ENCODE data around the gene ACOT8. TPM values are rescaled to one million over a fixed set of nuclear protein-coding genes. Genes with fewer than 3 reads are reported as not detected.

Gene ACOT8
- total RNA-seq, 4 donors from 2014 or later = 84.6 to 108 (median 99.7) TPM

DNA sequence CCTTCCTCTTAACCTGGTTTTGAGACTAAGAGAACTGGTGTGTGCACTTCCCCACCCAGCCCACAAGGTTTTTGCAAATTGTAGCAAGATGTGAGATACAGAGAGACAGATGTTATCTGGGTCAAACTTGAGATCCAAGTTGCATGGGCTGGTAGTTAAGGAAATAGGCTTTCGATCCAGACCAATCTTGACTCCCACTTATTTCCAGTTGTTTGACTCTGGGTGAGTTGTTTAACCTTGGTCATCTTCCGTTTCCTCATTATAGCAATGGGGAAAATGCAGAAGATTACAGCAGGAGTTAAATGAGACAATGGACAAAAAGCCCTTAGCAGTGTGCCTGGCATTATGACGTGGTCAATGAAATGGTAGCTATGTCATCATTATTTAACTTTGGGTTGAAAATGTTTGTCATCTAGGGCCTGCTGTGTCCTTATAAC, 21.8 kb downstream of the ACOT8 start:
- intact Hi-C loops (cut with DNase I; ENCODE audit: low total_unique reads) = no loop called here
- DNase-seq = no peak
- H3K9me3 ChIP-seq = no peaks in the 10 kb centered on the region
- no peaks in the 10 kb centered on the region for H3K36me3 ChIP-seq
- peaks cover 19 to 40% (median 28%) of the 10 kb centered on the region in 4 donors for H3K4me1 ChIP-seq
- no peaks in the 10 kb centered on the region for H3K27me3 ChIP-seq
- peak overlapping the region; percentile 91 to 98 (median 93) for H3K27ac ChIP-seq
- in situ Hi-C loops (cut with MboI; ENCODE audit: low pct_ligation_motif_present in 1 of 4, low pct_unique_long_range_greater_than_20kb in 1 of 4, low sequenced_read_pairs in 3 of 4) = no loop called here
- H3K4me3 ChIP-seq = peak overlapping the region in 1 of 4 donors; percentile 84
- TF ChIP-seq EP300 (IDR thresholded peaks at IDR 0.05; ENCODE audit: low read depth) = no peak
- TF ChIP-seq, protein P1, sequence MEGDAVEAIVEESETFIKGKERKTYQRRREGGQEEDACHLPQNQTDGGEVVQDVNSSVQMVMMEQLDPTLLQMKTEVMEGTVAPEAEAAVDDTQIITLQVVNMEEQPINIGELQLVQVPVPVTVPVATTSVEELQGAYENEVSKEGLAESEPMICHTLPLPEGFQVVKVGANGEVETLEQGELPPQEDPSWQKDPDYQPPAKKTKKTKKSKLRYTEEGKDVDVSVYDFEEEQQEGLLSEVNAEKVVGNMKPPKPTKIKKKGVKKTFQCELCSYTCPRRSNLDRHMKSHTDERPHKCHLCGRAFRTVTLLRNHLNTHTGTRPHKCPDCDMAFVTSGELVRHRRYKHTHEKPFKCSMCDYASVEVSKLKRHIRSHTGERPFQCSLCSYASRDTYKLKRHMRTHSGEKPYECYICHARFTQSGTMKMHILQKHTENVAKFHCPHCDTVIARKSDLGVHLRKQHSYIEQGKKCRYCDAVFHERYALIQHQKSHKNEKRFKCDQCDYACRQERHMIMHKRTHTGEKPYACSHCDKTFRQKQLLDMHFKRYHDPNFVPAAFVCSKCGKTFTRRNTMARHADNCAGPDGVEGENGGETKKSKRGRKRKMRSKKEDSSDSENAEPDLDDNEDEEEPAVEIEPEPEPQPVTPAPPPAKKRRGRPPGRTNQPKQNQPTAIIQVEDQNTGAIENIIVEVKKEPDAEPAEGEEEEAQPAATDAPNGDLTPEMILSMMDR (IDR thresholded peaks at IDR 0.05) = peak in 1 of 5 experiments; percentile 9
- WGBS, 2 donors (ENCODE audit: low coverage in 1 of 2) = 65 to 69% methylated on average over 3 of the region's 3 CpGs

DNA sequence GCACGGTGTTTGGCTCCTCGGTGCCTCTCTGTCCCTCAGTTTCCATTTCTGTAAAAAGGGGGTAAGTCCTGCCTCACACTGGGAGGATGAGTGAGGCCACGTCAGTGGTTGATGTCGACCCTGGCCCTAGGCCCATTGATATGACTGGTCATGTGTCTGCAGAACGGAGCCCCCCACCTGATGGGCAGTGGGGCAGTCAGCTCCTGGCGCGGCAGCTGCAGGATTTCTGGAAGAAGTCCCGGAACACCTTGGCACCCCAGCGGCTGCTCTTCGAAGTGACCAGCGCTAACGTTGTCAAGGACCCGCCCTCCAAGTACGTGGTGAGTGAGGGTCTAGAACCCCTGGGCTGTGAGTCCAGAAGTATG, 22.4 kb downstream of the ACOT8 start:
- no peaks in the 10 kb centered on the region for H3K27me3 ChIP-seq
- in situ Hi-C loops (cut with MboI; ENCODE audit: low pct_ligation_motif_present in 1 of 4, low pct_unique_long_range_greater_than_20kb in 1 of 4, low sequenced_read_pairs in 3 of 4) (no loop called here), intact Hi-C loops (cut with DNase I; ENCODE audit: low total_unique reads) (no loop called here)
- peaks cover 19 to 40% (median 28%) of the 10 kb centered on the region in 4 donors for H3K4me1 ChIP-seq
- H3K36me3 ChIP-seq = no peaks in the 10 kb centered on the region
- WGBS, 2 donors (ENCODE audit: low coverage in 1 of 2) = 76% methylated on average over 14 of the region's 14 CpGs; no CpG with 5 or more reads in 1 of the 2 donors
- TF ChIP-seq, protein P1 (IDR thresholded peaks at IDR 0.05) = no peak
- no peak for TF ChIP-seq POLR2AphosphoS5 (IDR thresholded peaks at IDR 0.05)
- H3K9me3 ChIP-seq = no peaks in the 10 kb centered on the region
- H3K27ac ChIP-seq = peak overlapping the region; percentile 91 to 98 (median 93)
- DNase-seq = no peak
- H3K4me3 ChIP-seq = peak overlapping the region; percentile 50 to 84 (median 60)

DNA sequence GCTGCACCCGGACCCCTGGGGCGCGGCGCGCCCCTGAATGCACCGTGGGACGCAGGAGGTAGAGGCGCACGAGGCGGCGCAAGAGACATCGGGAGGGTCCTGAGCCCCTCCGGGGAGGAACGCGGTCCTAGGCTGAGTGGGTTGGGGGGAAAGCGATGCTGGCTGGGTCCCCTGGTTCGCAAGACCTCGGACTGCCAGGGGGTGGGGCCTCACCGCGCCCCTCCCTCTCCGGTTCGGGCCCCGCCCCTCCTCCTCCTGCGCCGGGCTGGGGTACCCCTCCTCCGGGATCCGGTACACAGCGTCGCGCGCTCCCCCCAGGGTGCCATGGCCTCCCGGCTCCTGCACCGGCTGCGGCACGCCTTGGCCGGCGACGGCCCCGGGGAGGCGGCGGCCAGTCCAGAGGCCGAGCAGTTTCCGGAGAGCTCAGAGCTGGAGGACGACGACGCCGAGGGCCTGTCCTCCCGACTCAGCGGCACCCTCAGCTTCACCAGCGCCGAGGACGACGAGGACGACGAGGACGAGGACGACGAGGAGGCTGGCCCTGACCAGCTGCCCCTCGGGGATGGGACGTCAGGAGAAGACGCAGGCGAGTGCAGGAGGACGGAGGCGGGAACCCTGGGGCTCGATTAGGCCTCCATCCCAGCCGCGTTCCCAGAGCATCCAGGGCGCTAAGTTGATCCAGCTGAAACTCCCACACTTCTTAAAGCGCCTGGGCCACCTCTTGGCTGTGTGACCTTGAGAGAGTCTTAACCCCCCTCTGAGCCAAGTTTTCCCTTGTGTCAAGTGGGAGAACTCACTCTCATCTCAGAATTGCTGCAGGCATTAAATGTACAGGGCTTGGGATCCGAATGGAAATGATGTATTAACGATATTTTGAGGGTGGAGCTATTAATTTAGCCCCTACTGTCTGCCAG, 23.1 kb downstream of the ACOT8 start:
- Histone ChIP-seq H3K4me1 (peaks cover 19 to 40% (median 28%) of the 10 kb centered on the region in 4 donors), H3K27ac (peak overlapping the region; percentile 91 to 98 (median 93)), H3K9me3 (no peaks in the 10 kb centered on the region), H3K27me3 (no peaks in the 10 kb centered on the region), H3K4me3 (peak overlapping the region; percentile 50 to 84 (median 60)), H3K36me3 (no peaks in the 10 kb centered on the region)
- intact Hi-C loops (cut with DNase I; ENCODE audit: low total_unique reads) = no loop called here
- DNase-seq = peak; percentile 75
- in situ Hi-C loops (cut with MboI; ENCODE audit: low pct_ligation_motif_present in 1 of 4, low pct_unique_long_range_greater_than_20kb in 1 of 4, low sequenced_read_pairs in 3 of 4) = no loop called here
- TF ChIP-seq, protein P1 (IDR thresholded peaks at IDR 0.05) = no peak
- TF ChIP-seq POLR2A (IDR thresholded peaks at IDR 0.05) = peak; percentile 42
- peak in 2 of 3 donors; percentile 21 to 34 for TF ChIP-seq POLR2AphosphoS5 (IDR thresholded peaks at IDR 0.05)
- WGBS, 2 donors (ENCODE audit: low coverage in 1 of 2) = 26% methylated on average over 17 of the region's 71 CpGs; no CpG with 5 or more reads in 1 of the 2 donors

DNA sequence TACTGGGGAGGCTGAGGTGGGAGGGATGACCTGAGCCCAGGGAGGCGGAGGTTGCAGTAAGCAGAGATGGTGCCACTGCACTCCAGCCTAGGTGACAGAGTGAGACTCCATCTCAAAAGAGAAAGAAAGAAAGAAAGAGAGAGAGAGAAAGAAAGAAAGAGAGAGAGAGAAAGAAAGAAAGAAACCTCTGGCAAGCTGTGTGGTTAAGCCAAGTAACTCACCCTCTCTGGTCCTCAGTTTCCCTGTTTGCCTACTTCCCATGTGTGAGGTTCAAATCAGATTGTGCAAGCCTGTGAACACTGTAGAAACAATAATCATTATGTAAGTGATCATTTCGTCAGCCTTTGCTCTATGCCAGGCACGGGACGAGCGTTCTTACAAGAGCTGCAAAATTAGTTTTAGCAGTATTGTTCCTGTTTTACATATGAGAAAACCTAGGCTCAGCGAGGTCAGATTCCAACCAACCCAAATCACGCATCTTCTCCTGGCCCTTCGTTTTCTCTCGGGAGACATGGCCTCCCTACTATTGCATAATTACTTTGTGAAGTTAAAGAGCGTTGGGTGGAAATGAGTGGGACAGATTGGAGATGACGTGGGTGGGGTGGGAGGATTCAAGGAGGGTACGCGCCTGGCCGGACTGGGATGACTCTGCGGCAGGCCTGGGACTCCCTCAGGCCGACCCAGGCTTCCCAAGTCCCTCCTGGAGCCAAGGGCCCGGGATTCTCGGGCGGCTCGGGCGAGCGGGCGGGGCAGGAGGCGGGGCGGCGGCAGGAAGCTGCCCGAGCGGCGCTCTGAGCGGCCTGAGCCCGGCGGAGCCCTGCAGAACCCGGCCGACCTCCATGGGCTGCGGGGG, 23.9 kb downstream of the ACOT8 start, which contains the start of gene SNX21:
Gene SNX21 (plus strand): TSS at position 770 of the 853 bp plus-strand sequence. CDS start 121 bp downstream, outside the sequence.
- no peaks in the 10 kb centered on the region for H3K9me3 ChIP-seq
- in situ Hi-C loops (cut with MboI; ENCODE audit: low pct_ligation_motif_present in 1 of 4, low pct_unique_long_range_greater_than_20kb in 1 of 4, low sequenced_read_pairs in 3 of 4) = no loop called here
- 7 to 18% methylated on average over 9 to 25 of the region's 35 CpGs for WGBS, 2 donors (ENCODE audit: low coverage in 1 of 2)
- no peaks in the 10 kb centered on the region for H3K36me3 ChIP-seq
- H3K27ac ChIP-seq = peak within 1 kb of the TSS; percentile 91 to 98 (median 93)
- no peaks in the 10 kb centered on the region for H3K27me3 ChIP-seq
- peak; percentile 83 for DNase-seq
- peaks cover 19 to 40% (median 28%) of the 10 kb centered on the region in 4 donors for H3K4me1 ChIP-seq
- TF ChIP-seq POLR2A (IDR thresholded peaks at IDR 0.05) (no peak), POLR2AphosphoS5 (IDR thresholded peaks at IDR 0.05) (peak; percentile 10 to 40 (median 33))
- H3K4me3 ChIP-seq = peak within 1 kb of the TSS; percentile 50 to 84 (median 60)
- intact Hi-C loops (cut with DNase I; ENCODE audit: low total_unique reads) = no loop called here
